Right lobe of liver (tissue), 4 donors: ENCODE measurements around the gene FCRL1.

Source experiments
- POLR2A ChIP-seq: fragments of 450-650 bp; IDR thresholded peaks from one replicate; pipeline ENCODE4 v1.6.1; 2017; ENCODE audit warnings: antibody characterized with exemption, mild to moderate bottlenecking
- TF ChIP-seq, protein P1 (sequence below), 4 donors: fragments of 200-600 bp in 3 of 4; fragments of 450-650 bp in 1 of 4; IDR thresholded peaks; one replicate each; pipeline versions ENCODE4 v1.5.1 to v1.8.0; 2016 to 2022; ENCODE audit warnings: antibody characterized with exemption in 4 of 4, mild to moderate bottlenecking in 2 of 4
- donor health status: DM: no; HTN: no; CAD: no.
- donor health status: DM: no; HTN: no; CAD: no.
- donor health status: DM: no; HTN: yes; CAD: no.

- no peak for TF ChIP-seq POLR2A
- TF ChIP-seq, protein P1, sequence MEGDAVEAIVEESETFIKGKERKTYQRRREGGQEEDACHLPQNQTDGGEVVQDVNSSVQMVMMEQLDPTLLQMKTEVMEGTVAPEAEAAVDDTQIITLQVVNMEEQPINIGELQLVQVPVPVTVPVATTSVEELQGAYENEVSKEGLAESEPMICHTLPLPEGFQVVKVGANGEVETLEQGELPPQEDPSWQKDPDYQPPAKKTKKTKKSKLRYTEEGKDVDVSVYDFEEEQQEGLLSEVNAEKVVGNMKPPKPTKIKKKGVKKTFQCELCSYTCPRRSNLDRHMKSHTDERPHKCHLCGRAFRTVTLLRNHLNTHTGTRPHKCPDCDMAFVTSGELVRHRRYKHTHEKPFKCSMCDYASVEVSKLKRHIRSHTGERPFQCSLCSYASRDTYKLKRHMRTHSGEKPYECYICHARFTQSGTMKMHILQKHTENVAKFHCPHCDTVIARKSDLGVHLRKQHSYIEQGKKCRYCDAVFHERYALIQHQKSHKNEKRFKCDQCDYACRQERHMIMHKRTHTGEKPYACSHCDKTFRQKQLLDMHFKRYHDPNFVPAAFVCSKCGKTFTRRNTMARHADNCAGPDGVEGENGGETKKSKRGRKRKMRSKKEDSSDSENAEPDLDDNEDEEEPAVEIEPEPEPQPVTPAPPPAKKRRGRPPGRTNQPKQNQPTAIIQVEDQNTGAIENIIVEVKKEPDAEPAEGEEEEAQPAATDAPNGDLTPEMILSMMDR (IDR thresholded peaks at IDR 0.05) = no peak
Measured at GRCh38 chr1:157798211-157798610, 21.7 kb downstream of the FCRL1 start.
